A549 (cell line): ENCODE data around the gene SSC5D.

Experiments
- CTCF ChIP-seq: fragments of >200 bp; sonication (Bioruptor Twin); formaldehyde crosslinking; IDR thresholded peaks from 3 replicates; pipeline ENCODE4 v1.5.1; 2016
- E2F6 ChIP-seq: IDR thresholded peaks from 2 replicates; pipeline ENCODE4 v1.6.1; 2012; ENCODE audit warnings: low read depth, borderline replicate concordance
- MAX ChIP-seq: IDR thresholded peaks from 2 replicates; pipeline ENCODE4 v1.6.1; 2012
- POLR2A ChIP-seq: IDR thresholded peaks from 2 replicates; pipeline ENCODE4 v1.6.1; 2012; ENCODE audit warnings: mild to moderate bottlenecking, low read length
- REST ChIP-seq: fragments of 200-600 bp; sonication (generic); IDR thresholded peaks from 2 replicates; pipeline ENCODE4 v1.6.1; 2016; ENCODE audit warnings: antibody characterized with exemption, mild to moderate bottlenecking, moderate library complexity
- SMC3 ChIP-seq: fragments of >200 bp; sonication (Bioruptor Twin); formaldehyde crosslinking; IDR thresholded peaks from 3 replicates; pipeline ENCODE4 v1.6.1; 2018; ENCODE audit warnings: inconsistent platforms
- USF2 ChIP-seq: fragments of 450-650 bp; IDR thresholded peaks from 2 replicates; pipeline ENCODE4 v1.6.1; 2014; ENCODE audit warnings: antibody characterized with exemption

- no peak for TF ChIP-seq SMC3
- TF ChIP-seq POLR2A: no peak
- no peak for TF ChIP-seq MAX
- peak; percentile 50 for TF ChIP-seq CTCF
- no peak for TF ChIP-seq USF2
- no peak for TF ChIP-seq REST
- TF ChIP-seq E2F6: no peak
These were observed 20.2 kb upstream of the SSC5D start for GRCh38 chr19:55468054-55468393.
